Stimulated activated CD8-positive, alpha-beta memory T cell treated with anti-CD3 and anti-CD28 coated beads, Interleukin-12 subunit alpha, Interleukin-12 subunit beta, amount 100 ng/mL, for 24 hours (primary cell): ENCODE results near the gene PAAF1.

Experiments
- DNase-seq: peaks from one replicate; pipeline ENCODE4 v3.0.0-alpha.2; 2020; ENCODE audit errors: extremely low read depth

PAAF1 gene

DNA sequence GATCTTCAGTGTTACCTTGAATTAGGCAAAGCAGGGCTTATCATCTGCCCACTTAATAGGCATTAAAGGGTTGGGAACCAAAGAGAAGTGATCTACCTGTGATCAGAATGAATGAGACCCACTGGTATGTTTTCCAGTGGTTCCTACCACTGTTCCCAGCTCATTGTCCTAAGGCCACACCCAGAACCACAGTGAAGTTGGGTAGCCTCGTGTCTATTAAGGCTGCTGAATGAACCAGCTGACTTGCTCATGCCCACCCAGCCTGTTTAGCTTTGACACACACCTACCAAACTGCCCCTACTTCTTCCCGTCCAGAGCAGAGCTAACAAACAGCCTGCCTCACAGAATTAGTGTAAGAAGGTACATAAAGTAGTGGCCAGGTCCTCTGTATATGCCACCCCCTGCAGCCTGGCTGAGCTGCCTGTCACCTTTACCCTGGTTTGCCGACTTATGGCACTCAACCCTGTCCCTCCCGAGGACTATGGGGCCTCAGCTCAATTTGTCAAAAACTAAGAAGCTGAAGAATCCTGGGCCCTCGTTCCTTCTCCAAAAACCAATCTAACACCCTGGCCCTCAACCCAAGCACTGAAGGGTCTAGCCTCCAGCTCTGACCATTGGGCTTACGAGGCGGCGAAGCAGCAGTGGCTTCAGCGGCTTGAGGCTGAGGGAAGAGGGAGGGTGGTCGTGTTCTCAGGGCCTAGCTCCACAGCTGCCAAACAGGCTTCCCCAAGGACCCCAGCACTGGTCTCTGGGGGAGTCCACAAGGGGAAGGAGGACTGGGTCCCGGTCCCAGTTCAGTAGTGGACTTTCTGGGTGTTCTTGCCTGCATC lies 96.0 kb downstream of the PAAF1 start:
- no peak for DNase-seq

DNA sequence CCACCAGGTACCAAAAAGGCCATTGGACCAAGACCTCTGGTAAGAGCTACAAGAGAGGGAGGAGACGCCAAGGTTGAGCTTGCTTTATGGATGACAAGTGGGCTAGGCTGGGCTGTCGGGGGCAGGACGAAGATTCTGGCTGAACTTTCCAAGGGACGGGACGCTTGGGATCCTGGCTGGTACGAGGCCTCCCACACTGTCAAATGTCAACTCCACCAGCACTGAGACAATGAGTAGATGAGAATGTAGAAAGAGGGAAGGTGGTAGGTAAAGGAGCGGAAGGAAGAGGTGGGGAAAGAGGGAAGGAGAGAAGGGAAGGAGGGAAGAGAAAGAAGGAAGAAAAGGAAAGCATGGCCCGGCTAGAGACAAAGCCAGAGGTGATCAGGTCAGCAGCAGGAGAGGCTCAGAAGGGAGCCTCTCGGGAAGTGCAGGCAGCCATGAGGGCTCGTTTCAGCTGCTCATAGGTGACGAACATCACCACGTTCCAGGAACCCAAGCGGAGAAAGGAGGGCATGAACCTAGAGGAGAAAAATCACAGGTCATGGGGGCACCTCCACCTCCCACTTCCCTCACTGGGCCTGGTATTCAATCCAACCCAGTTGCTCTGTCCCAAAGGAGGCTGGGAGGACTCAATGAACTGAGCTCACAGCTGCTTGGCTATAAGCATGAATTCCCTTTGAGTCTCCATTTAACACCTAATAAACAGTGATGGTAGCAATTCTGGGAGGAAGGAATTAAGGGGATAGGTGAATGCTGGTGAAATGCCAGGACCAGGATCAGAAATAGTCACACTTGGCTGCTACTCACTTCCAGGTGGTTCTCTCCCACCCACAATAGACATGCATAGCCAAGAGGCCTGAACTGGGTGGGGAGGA lies 98.0 kb downstream of the PAAF1 start:
- no peak for DNase-seq

DNA sequence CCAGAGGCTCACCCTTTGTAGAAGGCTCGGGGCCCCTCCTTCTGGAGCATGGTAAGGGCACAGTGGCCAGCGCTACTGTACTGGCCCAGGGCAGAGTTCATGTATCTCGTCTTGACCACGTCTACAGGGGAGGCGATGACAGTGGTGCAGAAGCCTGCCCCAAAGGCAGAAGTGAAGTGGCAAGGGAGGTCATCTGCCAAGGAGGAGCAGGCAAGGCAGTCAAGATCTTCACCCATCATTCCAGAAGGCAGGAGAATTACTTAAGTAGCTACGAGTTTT lies 98.6 kb downstream of the PAAF1 start:
- DNase-seq, result no peak

DNA sequence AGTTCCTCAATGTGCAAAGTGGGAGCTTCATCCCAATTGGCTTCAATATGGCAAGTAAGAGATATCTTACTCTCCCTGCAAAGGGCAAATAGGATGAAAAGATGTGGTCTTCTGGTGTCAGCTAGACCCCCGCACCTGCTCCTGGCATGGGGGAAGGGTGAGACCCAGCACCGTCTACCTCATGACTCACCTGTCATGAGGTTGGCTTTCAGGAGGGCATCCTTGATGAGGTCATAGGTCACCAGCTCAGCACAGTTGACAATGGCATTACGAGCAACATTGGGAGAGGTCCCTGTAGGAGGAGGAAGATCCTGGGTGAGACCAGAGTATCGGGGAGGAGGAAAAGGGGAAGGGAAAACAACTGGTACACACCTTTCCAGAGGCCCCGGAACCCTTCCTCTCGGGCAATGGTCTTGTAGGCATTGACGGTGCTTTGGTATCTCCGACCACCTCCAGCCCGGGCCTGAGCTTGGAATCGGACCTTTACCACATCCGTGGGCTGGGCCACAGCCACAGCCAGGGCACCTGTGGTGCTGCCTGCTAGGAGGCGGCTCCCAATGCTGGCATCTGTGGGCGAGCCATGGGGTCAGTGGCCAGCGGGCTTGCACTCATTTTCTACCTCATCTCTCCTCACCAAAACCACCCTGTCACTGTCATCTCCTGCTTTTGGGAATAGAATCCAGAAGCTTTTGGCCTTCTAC lies 99.8 kb downstream of the PAAF1 start:
- DNase-seq, result no peak

DNA sequence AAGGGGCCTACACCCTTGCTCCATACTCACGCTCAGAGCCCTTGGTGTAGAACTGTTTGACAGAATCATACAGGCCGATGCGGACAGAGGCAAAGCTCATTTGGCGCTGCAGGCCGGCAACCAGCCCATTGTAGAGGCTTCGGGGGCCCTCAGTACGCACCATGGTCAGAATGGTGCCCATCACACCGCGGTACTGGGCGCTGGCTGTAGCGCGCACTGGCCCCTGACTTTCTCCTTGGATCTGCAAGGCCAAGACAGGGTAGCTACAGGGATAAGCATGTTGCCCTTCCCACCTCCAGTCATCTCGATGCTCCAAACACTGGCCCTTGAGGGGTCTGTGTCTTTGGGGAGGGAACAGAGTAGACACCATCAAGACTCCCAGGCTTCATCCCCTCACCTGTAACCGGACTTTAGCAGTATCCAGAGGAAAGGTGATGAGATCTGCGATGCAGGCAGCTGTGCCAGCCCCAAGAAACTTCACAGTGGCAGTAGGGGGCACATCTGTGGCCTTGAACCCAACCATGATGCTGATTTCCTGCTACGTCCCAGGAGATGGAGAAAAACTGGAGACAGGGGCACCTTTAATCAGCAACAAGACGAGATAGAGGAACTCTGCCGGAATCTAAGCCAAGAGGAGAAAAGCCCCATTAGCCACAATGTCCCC lies 101.2 kb downstream of the PAAF1 start:
- no peak for DNase-seq

DNA sequence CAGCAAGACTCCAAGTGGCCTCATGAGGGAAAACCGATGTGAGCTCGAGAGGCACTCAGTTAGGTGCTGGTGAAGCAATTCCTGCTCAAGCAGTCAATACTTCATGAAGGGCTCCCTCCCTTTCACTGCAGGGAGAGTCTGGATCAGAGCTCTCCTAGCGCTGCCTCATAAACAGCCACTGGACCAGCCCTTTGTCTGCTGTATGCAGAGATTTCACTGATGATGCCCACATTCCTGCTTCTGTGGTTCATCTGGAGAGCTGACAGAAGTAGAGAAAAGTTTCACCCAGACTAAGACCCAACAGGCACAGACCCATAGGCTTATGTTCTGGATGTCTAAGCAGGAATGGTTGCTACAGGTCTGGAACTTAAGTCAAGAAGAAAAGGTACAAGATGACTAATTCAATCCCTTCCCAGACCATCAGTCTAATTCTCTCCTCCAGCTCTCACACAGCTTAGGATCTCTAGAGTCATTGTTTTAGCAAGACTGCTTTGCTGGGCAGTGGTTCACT lies 101.8 kb downstream of the PAAF1 start:
- no peak for DNase-seq

DNA sequence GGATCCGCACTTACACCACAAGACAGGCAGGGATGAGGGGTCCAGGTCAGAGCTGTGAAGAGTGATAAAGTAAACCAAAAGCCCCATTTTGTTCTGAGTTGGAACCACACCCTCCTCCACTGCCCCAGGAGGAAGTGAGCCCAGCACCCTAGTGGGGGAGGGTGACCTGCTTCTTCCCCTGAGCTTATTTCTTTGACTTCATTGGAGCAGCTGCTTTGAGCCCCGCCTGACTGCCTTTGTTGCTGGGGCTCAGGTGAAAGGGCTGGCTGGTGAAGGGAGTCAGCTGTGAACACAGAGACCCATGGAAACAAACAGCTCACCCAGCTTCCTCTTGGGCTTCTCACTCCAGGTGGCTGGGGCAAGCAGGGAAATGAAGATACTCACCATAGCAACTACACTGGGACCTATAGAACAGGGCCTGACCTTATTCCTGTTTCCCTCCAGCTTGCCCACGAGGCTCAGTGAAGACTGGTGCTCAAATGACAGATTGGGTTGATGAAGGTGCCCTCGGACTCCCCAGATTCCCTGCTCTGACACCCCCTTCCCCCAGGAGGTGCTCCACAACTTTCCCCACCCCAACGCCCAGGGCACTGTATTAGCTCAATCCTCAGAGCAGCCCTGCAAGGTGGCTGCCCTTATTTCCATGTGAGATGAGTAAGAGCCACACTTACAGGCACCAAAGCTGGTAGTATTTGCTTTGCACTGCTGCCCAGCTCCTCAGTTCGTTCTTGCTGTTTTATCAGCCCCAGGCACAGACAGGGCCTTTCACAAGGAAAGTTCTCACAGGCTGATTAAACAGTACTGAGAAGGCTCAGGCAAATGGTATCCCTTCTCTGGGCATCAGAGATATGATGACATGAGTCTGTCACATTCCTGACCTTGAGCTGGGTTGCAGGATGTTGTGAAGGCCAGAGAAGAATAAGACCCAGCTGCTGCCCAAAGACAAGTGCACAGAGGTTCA lies 103.5 kb downstream of the PAAF1 start:
- no peak for DNase-seq
